Measurements from ENCODE around the gene LRCH4. TPM values are rescaled to one million over a fixed set of nuclear protein-coding genes. Genes with fewer than 3 reads are reported as not detected.

LRCH4 gene
- total and polyA plus RNA-seq, 2 of the 13 experiments (the other 11 are each of a cell fraction or from before 2014, with no cell fraction given) = 7.0 to 9.3 TPM

GRCh38 chr7:100546129-100546925, 39.6 kb downstream of the LRCH4 start (continued):
- no peak; a peak in 1 of 4 replicates for TF ChIP-seq ATF4 (CRISPR knock-in tag; IDR thresholded peaks at IDR 0.05)
- TF ChIP-seq, protein P1, sequence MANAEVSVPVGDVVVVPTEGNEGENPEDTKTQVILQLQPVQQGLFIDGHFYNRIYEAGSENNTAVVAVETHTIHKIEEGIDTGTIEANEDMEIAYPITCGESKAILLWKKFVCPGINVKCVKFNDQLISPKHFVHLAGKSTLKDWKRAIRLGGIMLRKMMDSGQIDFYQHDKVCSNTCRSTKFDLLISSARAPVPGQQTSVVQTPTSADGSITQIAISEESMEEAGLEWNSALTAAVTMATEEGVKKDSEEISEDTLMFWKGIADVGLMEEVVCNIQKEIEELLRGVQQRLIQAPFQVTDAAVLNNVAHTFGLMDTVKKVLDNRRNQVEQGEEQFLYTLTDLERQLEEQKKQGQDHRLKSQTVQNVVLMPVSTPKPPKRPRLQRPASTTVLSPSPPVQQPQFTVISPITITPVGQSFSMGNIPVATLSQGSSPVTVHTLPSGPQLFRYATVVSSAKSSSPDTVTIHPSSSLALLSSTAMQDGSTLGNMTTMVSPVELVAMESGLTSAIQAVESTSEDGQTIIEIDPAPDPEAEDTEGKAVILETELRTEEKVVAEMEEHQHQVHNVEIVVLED (CRISPR knock-in tag; IDR thresholded peaks at IDR 0.05; ENCODE audit: borderline replicate concordance) = no peak
- TF ChIP-seq KLF11 (CRISPR knock-in tag; IDR thresholded peaks at IDR 0.05) = no peak
- TF ChIP-seq RBM39 (IDR thresholded peaks at IDR 0.05; ENCODE audit: low read depth, low read length, poor library complexity, severe bottlenecking) = no peak
- TF ChIP-seq, protein P2, sequence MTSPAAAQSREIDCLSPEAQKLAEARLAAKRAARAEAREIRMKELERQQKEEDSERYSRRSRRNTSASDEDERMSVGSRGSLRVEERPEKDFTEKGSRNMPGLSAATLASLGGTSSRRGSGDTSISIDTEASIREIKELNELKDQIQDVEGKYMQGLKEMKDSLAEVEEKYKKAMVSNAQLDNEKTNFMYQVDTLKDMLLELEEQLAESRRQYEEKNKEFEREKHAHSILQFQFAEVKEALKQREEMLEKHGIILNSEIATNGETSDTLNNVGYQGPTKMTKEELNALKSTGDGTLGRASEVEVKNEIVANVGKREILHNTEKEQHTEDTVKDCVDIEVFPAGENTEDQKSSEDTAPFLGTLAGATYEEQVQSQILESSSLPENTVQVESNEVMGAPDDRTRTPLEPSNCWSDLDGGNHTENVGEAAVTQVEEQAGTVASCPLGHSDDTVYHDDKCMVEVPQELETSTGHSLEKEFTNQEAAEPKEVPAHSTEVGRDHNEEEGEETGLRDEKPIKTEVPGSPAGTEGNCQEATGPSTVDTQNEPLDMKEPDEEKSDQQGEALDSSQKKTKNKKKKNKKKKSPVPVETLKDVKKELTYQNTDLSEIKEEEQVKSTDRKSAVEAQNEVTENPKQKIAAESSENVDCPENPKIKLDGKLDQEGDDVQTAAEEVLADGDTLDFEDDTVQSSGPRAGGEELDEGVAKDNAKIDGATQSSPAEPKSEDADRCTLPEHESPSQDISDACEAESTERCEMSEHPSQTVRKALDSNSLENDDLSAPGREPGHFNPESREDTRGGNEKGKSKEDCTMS (CRISPR knock-in tag; conservative IDR thresholded peaks at IDR 0.05) = no peak
- TF ChIP-seq THRA (CRISPR knock-in tag; IDR thresholded peaks at IDR 0.05; ENCODE audit: borderline replicate concordance) = peak; percentile 47; the same call in 1 of the 2 replicates
- peak; percentile 49 for TF ChIP-seq MED8 (CRISPR knock-in tag; IDR thresholded peaks at IDR 0.05; ENCODE audit: insufficient replicate concordance)
- no peak for TF ChIP-seq MAF1 (CRISPR knock-in tag; IDR thresholded peaks at IDR 0.05; ENCODE audit: borderline replicate concordance)
- TF ChIP-seq ISX (CRISPR knock-in tag; conservative IDR thresholded peaks at IDR 0.05) = no peak
- TF ChIP-seq, protein P3, sequence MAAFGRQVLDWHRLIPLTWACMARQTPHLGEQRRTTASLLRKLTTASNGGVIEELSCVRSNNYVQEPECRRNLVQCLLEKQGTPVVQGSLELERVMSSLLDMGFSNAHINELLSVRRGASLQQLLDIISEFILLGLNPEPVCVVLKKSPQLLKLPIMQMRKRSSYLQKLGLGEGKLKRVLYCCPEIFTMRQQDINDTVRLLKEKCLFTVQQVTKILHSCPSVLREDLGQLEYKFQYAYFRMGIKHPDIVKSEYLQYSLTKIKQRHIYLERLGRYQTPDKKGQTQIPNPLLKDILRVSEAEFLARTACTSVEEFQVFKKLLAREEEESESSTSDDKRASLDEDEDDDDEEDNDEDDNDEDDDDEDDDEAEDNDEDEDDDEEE (CRISPR knock-in tag; IDR thresholded peaks at IDR 0.05) = 0 out of 2 replicates have a peak, but pooled peaks have one; percentile 15
- no peak for TF ChIP-seq GABPA (IDR thresholded peaks at IDR 0.05; ENCODE audit: low read depth, low read length)
- TF ChIP-seq GABPA (CRISPR knock-in tag; IDR thresholded peaks at IDR 0.05; ENCODE audit: low read depth) = no peak
- TF ChIP-seq ZNF564 (CRISPR knock-in tag; IDR thresholded peaks at IDR 0.05) = no peak
- 0 out of 2 replicates have a peak, but pooled peaks have one; percentile 2 for TF ChIP-seq STAG1 (CRISPR knock-in tag; IDR thresholded peaks at IDR 0.05)
- TF ChIP-seq STAT6 (CRISPR knock-in tag; IDR thresholded peaks at IDR 0.05; ENCODE audit: borderline replicate concordance) = 0 out of 2 replicates have a peak, but pooled peaks have one; percentile 12
- TF ChIP-seq ZNF83 (CRISPR knock-in tag; IDR thresholded peaks at IDR 0.05; ENCODE audit: borderline replicate concordance) = no peak
- TF ChIP-seq ZSCAN25 (CRISPR knock-in tag; IDR thresholded peaks at IDR 0.05) = no peak
- TF ChIP-seq KMT2B (CRISPR knock-in tag; IDR thresholded peaks at IDR 0.05) = no peak

Measured in HepG2 (cell line).